Measurements from ENCODE around the gene OSBP2.

The OSBP2 gene

GRCh38 chr22:30881361-30882183, 186.9 kb downstream of the OSBP2 start:
- DNase-seq (ENCODE audit: low read depth), result no peak

GRCh38 chr22:30882184-30882717, 187.6 kb downstream of the OSBP2 start:
- no peak for DNase-seq (ENCODE audit: low read depth)

DNA sequence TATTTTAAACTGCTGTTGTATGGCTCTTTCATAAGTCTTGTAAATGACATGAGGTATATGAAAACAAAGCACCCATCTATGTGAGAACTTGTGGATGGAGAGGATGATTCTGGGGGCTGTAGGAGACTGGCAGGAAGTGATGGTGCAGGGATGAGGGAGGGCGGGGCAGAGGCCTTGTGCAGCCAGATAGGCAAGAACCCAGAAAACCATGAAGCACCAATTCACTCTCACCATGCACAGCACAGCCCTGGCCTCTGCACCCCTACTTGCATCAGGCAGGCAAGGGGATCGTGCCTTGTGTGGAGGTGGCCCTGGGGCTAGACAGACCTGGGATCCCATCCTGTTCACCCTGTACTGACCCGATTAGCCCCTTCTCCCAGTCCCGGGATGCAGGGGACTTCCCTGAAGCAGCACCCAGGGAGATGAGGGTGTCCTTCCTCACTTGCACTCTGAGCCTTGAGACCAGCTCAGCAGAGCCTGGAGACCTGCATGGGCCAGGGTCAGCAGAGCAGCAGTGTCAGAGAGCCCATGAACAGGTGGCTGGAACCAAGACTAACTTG, 188.4 kb downstream of the OSBP2 start:
- no peak for DNase-seq (ENCODE audit: low read depth)

GRCh38 chr22:30883586-30884145, 189.0 kb downstream of the OSBP2 start:
- DNase-seq (ENCODE audit: low read depth), result no peak

DNA sequence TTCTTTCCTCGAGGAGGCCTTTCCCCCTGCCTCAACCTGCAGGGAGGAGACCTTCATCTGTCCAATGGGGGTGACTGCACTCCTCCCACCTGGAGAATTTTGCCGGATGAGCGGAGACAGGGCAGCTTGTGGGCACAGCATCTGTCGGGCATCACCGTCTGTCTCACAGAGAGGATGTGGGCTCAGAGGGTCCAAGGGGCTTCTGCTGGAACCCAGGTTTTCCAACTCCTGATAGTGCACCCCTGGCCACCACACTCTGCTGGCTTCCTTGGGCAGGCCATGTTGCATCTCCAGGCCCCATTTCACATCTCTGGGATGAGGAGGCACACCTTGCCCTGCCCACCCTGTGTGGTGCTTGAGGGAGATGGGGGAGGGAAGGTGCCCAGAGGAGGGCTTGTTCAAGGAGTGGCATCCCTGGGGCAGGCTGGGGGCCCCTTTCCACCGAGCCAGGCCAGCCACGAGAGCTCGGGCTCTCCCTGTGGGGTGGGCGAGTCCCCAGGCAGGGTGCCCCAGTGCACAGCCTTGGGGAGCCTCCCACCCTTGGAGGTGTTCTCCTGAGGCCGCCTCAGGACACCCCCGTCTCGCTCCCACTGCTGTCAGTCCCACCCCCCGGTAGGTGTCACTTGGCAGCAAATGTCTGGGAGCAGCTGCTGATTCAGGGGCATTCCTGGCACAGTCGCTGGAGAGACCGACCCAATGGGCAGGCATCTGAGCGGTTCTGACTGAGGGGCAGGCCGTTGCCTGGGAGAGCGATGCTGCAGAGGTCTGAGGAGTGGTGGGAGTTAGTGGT, 189.7 kb downstream of the OSBP2 start:
- DNase-seq (ENCODE audit: low read depth), result no peak

GRCh38 chr22:30885001-30885366, 190.3 kb downstream of the OSBP2 start:
- no peak for DNase-seq (ENCODE audit: low read depth)

- no peak for DNase-seq (ENCODE audit: low read depth)
These were observed 190.9 kb downstream of the OSBP2 start for GRCh38 chr22:30885591-30885990.

DNA sequence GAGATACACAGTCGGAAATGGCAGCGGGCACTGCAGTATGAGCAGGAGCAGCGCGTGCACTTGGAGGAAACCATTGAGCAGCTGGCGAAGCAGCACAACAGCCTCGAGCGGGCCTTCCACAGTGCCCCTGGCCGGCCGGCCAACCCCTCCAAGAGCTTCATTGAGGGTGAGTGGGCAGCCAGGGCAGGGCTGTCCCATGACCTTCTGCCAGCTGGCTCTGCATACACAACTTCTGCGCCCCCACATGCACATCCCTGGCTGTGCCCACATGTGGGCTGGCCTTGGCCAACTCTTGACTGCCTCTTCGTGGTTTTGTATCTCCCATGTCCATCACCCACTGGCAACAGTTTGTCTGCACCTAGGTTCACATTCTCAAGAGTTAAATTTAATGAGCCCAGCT, 192.8 kb downstream of the OSBP2 start:
- DNase-seq (ENCODE audit: low read depth), result no peak

- DNase-seq (ENCODE audit: low read depth), result no peak
These were observed 193.2 kb downstream of the OSBP2 start for GRCh38 chr22:30887861-30888260.

DNA sequence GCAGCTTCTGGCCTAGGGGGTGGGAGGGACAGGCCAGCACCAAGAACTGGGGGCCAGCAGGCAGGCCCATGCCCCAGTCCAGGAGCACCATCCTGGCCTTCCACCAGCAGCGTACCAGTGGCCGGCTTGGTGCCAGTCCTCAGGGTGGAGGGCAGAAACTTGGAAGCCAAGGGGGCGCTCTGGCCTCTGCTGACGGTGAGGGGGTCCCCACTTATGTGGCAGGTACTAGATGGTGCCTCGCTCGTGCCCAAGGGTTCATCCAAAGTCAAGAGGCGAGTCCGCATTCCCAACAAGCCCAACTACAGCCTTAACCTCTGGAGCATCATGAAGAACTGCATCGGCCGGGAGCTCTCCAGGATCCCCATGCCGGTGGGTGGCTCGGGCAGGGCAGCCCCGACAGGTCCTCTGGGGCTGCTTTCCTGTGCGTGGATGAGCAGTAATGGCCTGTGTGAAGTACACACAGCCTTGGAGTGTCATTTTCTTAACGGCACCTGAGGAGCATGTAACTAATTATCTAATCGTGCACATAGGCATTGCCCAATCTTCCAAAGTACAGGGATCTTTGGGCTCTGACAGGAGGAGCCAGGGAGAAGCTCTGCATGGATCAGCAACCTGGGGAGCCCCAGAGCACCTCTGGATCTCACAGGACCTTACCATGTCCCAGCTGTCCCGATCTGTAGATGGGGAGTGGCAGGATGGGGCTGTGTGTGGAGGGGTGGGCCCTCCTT, 194.8 kb downstream of the OSBP2 start:
- DNase-seq (ENCODE audit: low read depth), result no peak

DNA sequence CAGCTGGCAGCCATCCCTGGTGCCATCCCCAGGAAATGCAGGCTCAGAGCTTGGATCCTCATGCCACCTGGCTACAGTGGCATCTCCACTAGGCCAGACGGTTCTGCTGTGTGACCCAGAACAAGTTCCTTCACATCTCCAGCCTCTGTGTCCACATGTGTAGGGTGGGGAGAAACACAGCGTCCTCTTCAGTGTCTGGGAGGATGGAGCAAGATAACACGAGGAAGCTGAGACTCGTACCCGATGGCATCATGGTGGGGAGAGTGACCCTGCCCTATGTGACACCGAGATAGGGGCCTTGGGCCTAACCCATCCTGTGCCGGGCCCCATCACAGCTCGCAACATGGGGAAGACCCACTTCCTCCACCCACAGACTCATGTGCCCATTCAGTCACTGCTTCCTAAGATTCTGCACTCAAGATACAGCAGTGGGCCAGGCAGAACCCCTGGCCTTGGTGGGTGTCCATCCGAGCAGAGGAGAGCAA, 195.4 kb downstream of the OSBP2 start:
- DNase-seq (ENCODE audit: low read depth), result no peak

- DNase-seq (ENCODE audit: low read depth), result no peak
These were observed 196.2 kb downstream of the OSBP2 start for GRCh38 chr22:30890686-30891442.

DNA sequence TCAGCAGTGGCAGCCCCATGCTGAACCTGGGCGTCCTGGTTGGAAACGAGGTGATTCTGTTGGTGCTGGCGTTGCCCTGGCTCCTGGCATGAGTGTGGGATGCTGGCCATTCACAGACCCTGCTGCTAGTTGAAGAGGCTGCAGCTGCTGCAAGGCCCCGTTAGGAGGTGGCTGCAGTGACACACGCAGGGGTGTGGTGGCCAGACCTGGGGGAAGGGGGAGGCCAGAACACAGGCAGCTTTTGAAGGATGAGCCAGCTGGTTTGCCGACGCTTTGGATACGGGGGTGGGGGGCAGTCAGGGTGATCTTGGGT, 196.7 kb downstream of the OSBP2 start:
- no peak for DNase-seq (ENCODE audit: low read depth)

GRCh38 chr22:30891781-30892180, 197.1 kb downstream of the OSBP2 start:
- no peak for DNase-seq (ENCODE audit: low read depth)

GRCh38 chr22:30892286-30892685, 197.6 kb downstream of the OSBP2 start:
- no peak for DNase-seq (ENCODE audit: low read depth)

GRCh38 chr22:30892731-30893221, 198.1 kb downstream of the OSBP2 start:
- no peak for DNase-seq (ENCODE audit: low read depth)

GRCh38 chr22:30893434-30894370, 199.0 kb downstream of the OSBP2 start:
- DNase-seq (ENCODE audit: low read depth), result no peak

DNA sequence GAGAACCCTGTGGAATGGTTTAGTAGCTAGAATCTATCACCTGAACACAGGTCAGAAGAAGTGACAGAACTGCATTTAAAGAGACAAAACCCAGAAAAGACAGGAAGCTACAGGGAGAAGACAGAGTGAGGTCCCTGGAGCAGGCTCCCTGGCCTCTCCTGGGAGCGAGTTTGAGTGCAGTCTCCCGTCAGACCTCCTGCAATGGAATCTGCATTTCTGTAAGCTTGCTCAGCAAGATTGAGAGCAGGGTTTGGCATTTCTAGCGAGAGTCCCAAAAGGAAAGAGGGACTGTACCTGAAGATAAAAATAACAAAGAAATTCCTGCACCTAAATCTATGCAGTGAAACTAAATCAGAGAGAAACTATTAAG, 199.7 kb downstream of the OSBP2 start:
- no peak for DNase-seq (ENCODE audit: low read depth)

- no peak for DNase-seq (ENCODE audit: low read depth)
These were observed 208.1 kb downstream of the OSBP2 start for GRCh38 chr22:30902496-30903357.
